GM12864 (cell line): ENCODE measurements around the gene AASDH.
A peak's percentile ranks its signal among the peaks of the same experiment; 100 is the strongest.

Experiments
- DNase-seq: peaks from one replicate; pipeline ENCODE4 v3.0.0-alpha.2; 2011; ENCODE audit warnings: low read depth
- H3K4me3 ChIP-seq: 2 replicates; pipeline ENCODE4 v1.5.1; 2011; ENCODE audit warnings: mild to moderate bottlenecking, low read depth, low read length, control low read depth
- TF ChIP-seq, protein P1 (sequence below): IDR thresholded peaks from 2 replicates; pipeline ENCODE4 v1.5.1; 2011; ENCODE audit warnings: low read depth, mild to moderate bottlenecking, moderate library complexity, low read length, control low read depth, inconsistent platforms; ENCODE audit errors: missing control alignments

The AASDH gene

GRCh38 chr4:56293121-56293520, 94.2 kb downstream of the AASDH start:
- H3K4me3 ChIP-seq = no peak overlapping the region
- TF ChIP-seq, protein P1, sequence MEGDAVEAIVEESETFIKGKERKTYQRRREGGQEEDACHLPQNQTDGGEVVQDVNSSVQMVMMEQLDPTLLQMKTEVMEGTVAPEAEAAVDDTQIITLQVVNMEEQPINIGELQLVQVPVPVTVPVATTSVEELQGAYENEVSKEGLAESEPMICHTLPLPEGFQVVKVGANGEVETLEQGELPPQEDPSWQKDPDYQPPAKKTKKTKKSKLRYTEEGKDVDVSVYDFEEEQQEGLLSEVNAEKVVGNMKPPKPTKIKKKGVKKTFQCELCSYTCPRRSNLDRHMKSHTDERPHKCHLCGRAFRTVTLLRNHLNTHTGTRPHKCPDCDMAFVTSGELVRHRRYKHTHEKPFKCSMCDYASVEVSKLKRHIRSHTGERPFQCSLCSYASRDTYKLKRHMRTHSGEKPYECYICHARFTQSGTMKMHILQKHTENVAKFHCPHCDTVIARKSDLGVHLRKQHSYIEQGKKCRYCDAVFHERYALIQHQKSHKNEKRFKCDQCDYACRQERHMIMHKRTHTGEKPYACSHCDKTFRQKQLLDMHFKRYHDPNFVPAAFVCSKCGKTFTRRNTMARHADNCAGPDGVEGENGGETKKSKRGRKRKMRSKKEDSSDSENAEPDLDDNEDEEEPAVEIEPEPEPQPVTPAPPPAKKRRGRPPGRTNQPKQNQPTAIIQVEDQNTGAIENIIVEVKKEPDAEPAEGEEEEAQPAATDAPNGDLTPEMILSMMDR = no peak
- no peak for DNase-seq

DNA sequence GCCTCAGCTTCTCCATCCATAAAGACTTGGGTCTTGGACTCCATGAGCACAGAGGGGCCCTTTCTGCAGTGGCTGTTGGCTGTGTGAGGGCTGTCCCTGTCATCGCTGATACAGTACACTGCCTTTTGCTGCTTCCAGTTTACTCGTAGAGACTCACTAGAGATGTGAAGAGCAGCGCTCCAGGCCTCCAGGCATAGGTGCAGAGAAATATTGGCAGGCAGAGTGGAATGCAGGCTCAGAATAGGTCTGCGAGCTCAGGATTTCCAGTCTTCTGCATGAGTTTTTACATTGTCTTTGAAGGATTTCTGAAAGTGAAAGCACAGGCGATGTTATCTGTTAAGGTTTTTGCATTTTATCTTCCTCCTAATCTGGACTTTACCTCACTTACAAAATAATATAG, 97.4 kb downstream of the AASDH start:
- DNase-seq = no peak
- H3K4me3 ChIP-seq = peak overlapping the region; percentile 0; the same call in 1 of the 2 replicates

GRCh38 chr4:56288663-56289062, 98.6 kb downstream of the AASDH start:
- no peak overlapping the region for H3K4me3 ChIP-seq
- no peak for DNase-seq
- TF ChIP-seq, protein P1 = no peak

More for the DNA sequence above, 97.4 kb downstream of the AASDH start:
- TF ChIP-seq, protein P1 = no peak
